ENCODE results near the gene BMS1. TPM values are rescaled to one million over a fixed set of nuclear protein-coding genes. Genes with fewer than 3 reads are reported as not detected.
"Not testable (repeated sequence)": the region's sequence is repeated elsewhere in the genome, so short reads cannot be mapped to it uniquely, and the experiment has no call there.

The BMS1 gene
- total RNA-seq, result 10 to 100 TPM; 10.4 to 12.1 (median 11.9) TPM
- 19.0 TPM for total RNA-seq (2013)

GRCh38 chr10:42782446-42783180, at the start of gene BMS1:
Gene BMS1, plus strand, starts transcription at chr10:42782795. Its CDS starts 1,600 bp downstream, at chr10:42784395.
- peak within 1 kb of the TSS; percentile 97 for H3K4me3 Mint-ChIP-seq
- H3K27me3 Mint-ChIP-seq (ENCODE audit: low read depth in 2 of 2), result peaks cover 4 to 12% of the 10 kb centered on the region in 2 donors
- H3K9me3 Mint-ChIP-seq, result no peaks in the 10 kb centered on the region
- H3K27ac Mint-ChIP-seq, result peak within 1 kb of the TSS; percentile 93 to 96
- intact Hi-C loops (cut with micrococcal nuclease), result loop anchor here (2.0 kb wide), 1 partner anchor 230 kb away; no protein-coding TSS in a partner anchor
- Histone ChIP-seq H3K27me3 (ENCODE audit: control insufficient read depth, insufficient read depth, low read length) (no peaks in the 10 kb centered on the region), H3K4me3 (ENCODE audit: low read length) (peak within 1 kb of the TSS; percentile 85), H3K4me1 (ENCODE audit: control insufficient read depth, insufficient read depth, low read length) (peaks cover 13% of the 10 kb centered on the region), H3K27ac (ENCODE audit: low read length) (peak within 1 kb of the TSS; percentile 87), H3K36me3 (ENCODE audit: control insufficient read depth, insufficient read depth, low read length) (peaks cover 25% of the 10 kb centered on the region), H3K9me3 (ENCODE audit: control insufficient read depth, insufficient read depth, low read length) (no peaks in the 10 kb centered on the region)
- WGBS (ENCODE audit: insufficient coverage), result under 1% methylated on average over 60 of the region's 60 CpGs
- TF ChIP-seq CTCF (IDR thresholded peaks at IDR 0.05), result no peak
- peak; percentile 89 to 94 (median 94) for ATAC-seq
- DNase-seq, result peak; percentile 82 to 92
- H3K4me1 Mint-ChIP-seq, result peaks cover 12 to 30% of the 10 kb centered on the region in 2 donors
- H3K36me3 Mint-ChIP-seq, result peaks cover 14% of the 10 kb centered on the region

GRCh38 chr10:42734536-42734935, 48.1 kb upstream of the BMS1 start:
- peaks cover 5 to 12% of the 10 kb centered on the region in 2 donors for H3K27me3 Mint-ChIP-seq (ENCODE audit: low read depth in 2 of 2)
- H3K27me3 ChIP-seq (ENCODE audit: control insufficient read depth, insufficient read depth, low read length), result no peaks in the 10 kb centered on the region
- no peak for ATAC-seq
- TF ChIP-seq CTCF (IDR thresholded peaks at IDR 0.05), result no peak
- no peak overlapping the region for H3K4me3 ChIP-seq (ENCODE audit: low read length)
- 0% methylated on average over 1 of the region's 1 CpG for WGBS (ENCODE audit: insufficient coverage)
- H3K4me1 ChIP-seq (ENCODE audit: control insufficient read depth, insufficient read depth, low read length), result no peaks in the 10 kb centered on the region
- H3K4me3 Mint-ChIP-seq, result no peak overlapping the region
- H3K27ac ChIP-seq (ENCODE audit: low read length), result no peak overlapping the region
- H3K36me3 Mint-ChIP-seq, result no peaks in the 10 kb centered on the region
- intact Hi-C loops (cut with micrococcal nuclease), result no loop called here
- no peak overlapping the region for H3K27ac Mint-ChIP-seq
- no peaks in the 10 kb centered on the region for H3K9me3 Mint-ChIP-seq
- DNase-seq, result peak in 1 of 2 donors; percentile 19
- H3K4me1 Mint-ChIP-seq, result no peaks in the 10 kb centered on the region
- H3K9me3 ChIP-seq (ENCODE audit: control insufficient read depth, insufficient read depth, low read length), result no peaks in the 10 kb centered on the region
- H3K36me3 ChIP-seq (ENCODE audit: control insufficient read depth, insufficient read depth, low read length), result no peaks in the 10 kb centered on the region

- H3K27me3 ChIP-seq (ENCODE audit: control insufficient read depth, insufficient read depth, low read length), result no peaks in the 10 kb centered on the region
- no peaks in the 10 kb centered on the region for H3K36me3 ChIP-seq (ENCODE audit: control insufficient read depth, insufficient read depth, low read length)
- no peak for TF ChIP-seq CTCF (IDR thresholded peaks at IDR 0.05)
- ATAC-seq, result no peak
- peaks cover 7 to 9% of the 10 kb centered on the region in 2 donors for H3K9me3 Mint-ChIP-seq
- H3K4me3 Mint-ChIP-seq, result no peak overlapping the region
- peaks cover 6% of the 10 kb centered on the region for H3K9me3 ChIP-seq (ENCODE audit: control insufficient read depth, insufficient read depth, low read length)
- intact Hi-C loops (cut with micrococcal nuclease), result no loop called here
- no peak overlapping the region for H3K27ac ChIP-seq (ENCODE audit: low read length)
- no peaks in the 10 kb centered on the region for H3K4me1 ChIP-seq (ENCODE audit: control insufficient read depth, insufficient read depth, low read length)
- H3K36me3 Mint-ChIP-seq, result peaks cover 17% of the 10 kb centered on the region
- no peak overlapping the region for H3K27ac Mint-ChIP-seq
- H3K4me1 Mint-ChIP-seq, result no peaks in the 10 kb centered on the region
- H3K4me3 ChIP-seq (ENCODE audit: low read length), result no peak overlapping the region
- DNase-seq, result no peak
- 12% methylated on average over 2 of the region's 3 CpGs for WGBS (ENCODE audit: insufficient coverage)
- H3K27me3 Mint-ChIP-seq (ENCODE audit: low read depth in 2 of 2), result peaks cover 5 to 16% of the 10 kb centered on the region in 2 donors
Observed at GRCh38 chr10:42738679-42739078, 43.9 kb upstream of the BMS1 start.

- not testable (repeated sequence) for H3K27me3 ChIP-seq (ENCODE audit: control insufficient read depth, insufficient read depth, low read length); DNase-seq; H3K4me3 Mint-ChIP-seq; H3K4me1 Mint-ChIP-seq; H3K9me3 Mint-ChIP-seq; H3K9me3 ChIP-seq (ENCODE audit: control insufficient read depth, insufficient read depth, low read length); H3K4me1 ChIP-seq (ENCODE audit: control insufficient read depth, insufficient read depth, low read length); ATAC-seq; H3K36me3 ChIP-seq (ENCODE audit: control insufficient read depth, insufficient read depth, low read length); H3K27ac ChIP-seq (ENCODE audit: low read length); H3K27ac Mint-ChIP-seq; H3K4me3 ChIP-seq (ENCODE audit: low read length)
- WGBS (ENCODE audit: insufficient coverage), result 94% methylated on average over 7 of the region's 7 CpGs
- H3K36me3 Mint-ChIP-seq, result peaks cover 17% of the 10 kb centered on the region
- peaks cover 4 to 21% of the 10 kb centered on the region in 2 donors for H3K27me3 Mint-ChIP-seq (ENCODE audit: low read depth in 2 of 2)
- intact Hi-C loops (cut with micrococcal nuclease), result loop anchor here (10.0 kb wide), 1 partner anchor 603 kb away; no protein-coding TSS in a partner anchor
Observed at GRCh38 chr10:42741536-42741935, 41.1 kb upstream of the BMS1 start.

Data from natural killer cell (primary cell).